Pancreas (tissue), 10 donors: ENCODE results near the gene ROS1. TPM values are rescaled to one million over a fixed set of nuclear protein-coding genes. Genes with fewer than 3 reads are reported as not detected.
"Not testable (repeated sequence)": the region's sequence is repeated elsewhere in the genome, so short reads cannot be mapped to it uniquely, and the experiment has no call there.

Experiments
- ATAC-seq, 4 donors: fragments of 200-7000 bp; cut with Tn5 transposase; one replicate each; pipeline versions ENCODE4 v1.8.0 to v1.9.1; 2020; ENCODE audit warnings: mild to moderate bottlenecking in 4 of 4, moderate library complexity in 4 of 4
- DNase-seq, 6 donors: peaks; one replicate each; pipeline ENCODE4 v3.0.0-alpha.2; 2020
- FAIRE-seq: peaks from 2 replicates; lab custom pipeline; 2012; peaks lifted over from hg19 to GRCh38; lab: Jason Lieb, UNC
- H3K27ac ChIP-seq, 4 donors: fragments of 200-600 bp; sonication (generic); 1 replicate in 3 of 4; 2 replicates in 1 of 4; pipeline versions ENCODE4 v1.5.0 to v1.8.0; 2020
- H3K27me3 ChIP-seq, 4 donors: fragments of 200-600 bp; one replicate each; pipeline ENCODE4 v1.8.0; 2021
- H3K36me3 ChIP-seq, 3 donors: fragments of 200-600 bp; sonication (generic) in 1 of 3; one replicate each; pipeline versions ENCODE4 v1.5.0 to v1.8.0; 2020 to 2021
- H3K4me1 ChIP-seq, 3 donors: fragments of 200-600 bp; one replicate each; pipeline ENCODE4 v1.8.0; 2021
- H3K4me3 ChIP-seq, 4 donors: fragments of 200-600 bp; sonication (generic) in 2 of 4; one replicate each; pipeline versions ENCODE4 v1.5.0 to v1.8.0; 2020 to 2021
- H3K9me3 ChIP-seq, 4 donors: fragments of 200-600 bp; one replicate each; pipeline ENCODE4 v1.8.0; 2021
- WGBS, 2 donors: extraction: QIAGEN DNeasy Blood & Tissue Kit; methylation state at CpG; one replicate each; pipeline ENCODE4 v1.1.7; 2013; 5-methylcytosine and 5-hydroxymethylcytosine counted together
- intact Hi-C, 3 donors: fragments of 100-400 bp; cut with DNase I; formaldehyde crosslinking; loops; one replicate each; pipeline versions ENCODE4 v1.11.1 to v1.14.2; 2022
- polyA plus RNA-seq, 2 donors: library from polyadenylated mRNA; stranded (reverse); fragments of 200-250 nt; gene quantifications; one replicate each; pipeline ENCODE4 v1.2.3, GENCODE V29; 2013
- total RNA-seq, 6 donors: library from RNA; stranded (reverse); fragmentation: NEBNext Ultra II Directional in 4 of 6; extraction: Animal tissue kit (Norgen Biotek cat#: 25700) in 4 of 6; gene quantifications; one replicate each; pipeline versions ENCODE4 v1.2.1 to v1.2.4, GENCODE V29; 2021 to 2023
- TF ChIP-seq, protein P1 (sequence below), 4 donors: fragments of 200-600 bp; sonication (generic) in 3 of 4; IDR thresholded peaks; one replicate each; pipeline versions ENCODE4 v1.5.0 to v1.8.0; 2021; ENCODE audit warnings: antibody characterized with exemption in 4 of 4
- donor health status: healthy with polysubstance abuse.
- donor health status: DM: no; HTN: no; CAD: no; lungs with moderate emphysema.
- donor health status: DM: no; HTN: no; CAD: no.
- donor health status: control.
- donor health status: control.
- donor health status: Bipolar disorder and iron deficiency.
- donor health status: DM: yes; HTN: yes; CAD: no.
- donor health status: DM: no; HTN: no; CAD: no.
- donor health status: DM: no; HTN: no; CAD: no.
- donor health status: DM: yes; HTN: yes; CAD: no.

Gene ROS1
- total and polyA plus RNA-seq, 8 donors: 0.02 to 0.09 (median 0.04) TPM; not detected in 2

GRCh38 chr6:117264692-117265409 lies 160.9 kb downstream of the ROS1 start:
- TF ChIP-seq, protein P1, sequence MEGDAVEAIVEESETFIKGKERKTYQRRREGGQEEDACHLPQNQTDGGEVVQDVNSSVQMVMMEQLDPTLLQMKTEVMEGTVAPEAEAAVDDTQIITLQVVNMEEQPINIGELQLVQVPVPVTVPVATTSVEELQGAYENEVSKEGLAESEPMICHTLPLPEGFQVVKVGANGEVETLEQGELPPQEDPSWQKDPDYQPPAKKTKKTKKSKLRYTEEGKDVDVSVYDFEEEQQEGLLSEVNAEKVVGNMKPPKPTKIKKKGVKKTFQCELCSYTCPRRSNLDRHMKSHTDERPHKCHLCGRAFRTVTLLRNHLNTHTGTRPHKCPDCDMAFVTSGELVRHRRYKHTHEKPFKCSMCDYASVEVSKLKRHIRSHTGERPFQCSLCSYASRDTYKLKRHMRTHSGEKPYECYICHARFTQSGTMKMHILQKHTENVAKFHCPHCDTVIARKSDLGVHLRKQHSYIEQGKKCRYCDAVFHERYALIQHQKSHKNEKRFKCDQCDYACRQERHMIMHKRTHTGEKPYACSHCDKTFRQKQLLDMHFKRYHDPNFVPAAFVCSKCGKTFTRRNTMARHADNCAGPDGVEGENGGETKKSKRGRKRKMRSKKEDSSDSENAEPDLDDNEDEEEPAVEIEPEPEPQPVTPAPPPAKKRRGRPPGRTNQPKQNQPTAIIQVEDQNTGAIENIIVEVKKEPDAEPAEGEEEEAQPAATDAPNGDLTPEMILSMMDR (IDR thresholded peaks at IDR 0.05): no peak
- Histone ChIP-seq H3K27ac (no peak overlapping the region), H3K4me3 (peak overlapping the region in 3 of 4 donors; percentile 3 to 48 (median 33)), H3K27me3 (peaks cover 0 to 59% (median 20%) of the 10 kb centered on the region in 4 donors), H3K4me1 (peaks cover 0 to 6% (median 6%) of the 10 kb centered on the region in 3 donors), H3K36me3 (no peaks in the 10 kb centered on the region), H3K9me3 (no peaks in the 10 kb centered on the region)
- peak in 1 of 6 donors; percentile 67 for DNase-seq
- ATAC-seq: peak; percentile 22 to 52 (median 46)
- intact Hi-C loops: no loop called here
- 1 to 2% methylated on average over 37 to 39 of the region's 39 CpGs for WGBS, 2 donors
- no peak for FAIRE-seq

- WGBS, 2 donors: 1 to 4% methylated on average over 8 of the region's 8 CpGs
- no peak for DNase-seq
- Histone ChIP-seq H3K27me3 (peaks cover 0 to 53% (median 18%) of the 10 kb centered on the region in 4 donors), H3K36me3 (no peaks in the 10 kb centered on the region), H3K27ac (no peak overlapping the region), H3K4me3 (peak overlapping the region in 2 of 4 donors; percentile 33 to 48), H3K4me1 (peaks cover 0 to 6% (median 6%) of the 10 kb centered on the region in 3 donors), H3K9me3 (no peaks in the 10 kb centered on the region)
- intact Hi-C loops: no loop called here
- ATAC-seq: peak in 3 of 4 donors; percentile 17 to 39 (median 30)
- TF ChIP-seq, protein P1 (IDR thresholded peaks at IDR 0.05): no peak
- FAIRE-seq: no peak
These were observed 161.4 kb downstream of the ROS1 start for GRCh38 chr6:117264369-117264691.

DNA sequence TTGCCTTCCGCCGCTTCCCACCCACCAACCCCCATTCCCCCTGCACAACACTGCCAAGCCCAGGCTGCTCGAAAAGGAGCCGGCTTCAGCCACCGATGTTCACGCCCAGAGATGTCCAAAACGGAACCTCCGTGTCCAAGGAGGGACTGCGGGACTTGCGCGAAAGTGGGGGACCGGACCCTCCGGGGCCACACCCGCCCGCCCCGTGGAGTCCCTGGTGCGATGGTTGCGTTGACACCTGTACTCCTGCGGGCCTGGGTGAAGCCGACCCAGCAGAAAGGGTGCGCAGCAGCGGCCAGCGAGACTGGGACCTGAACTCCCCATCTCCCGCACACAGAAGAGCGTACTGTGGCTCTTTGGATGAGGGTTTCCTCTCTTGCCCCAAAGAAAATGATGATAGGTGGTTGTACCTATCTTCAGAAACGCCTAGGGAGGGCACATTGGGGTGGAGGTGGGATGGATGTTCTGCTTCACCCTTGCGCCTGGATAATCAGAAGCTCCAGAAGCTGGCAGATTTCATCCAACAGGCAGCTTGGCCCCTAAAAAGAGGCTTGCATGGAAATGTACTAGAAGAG lies 162.3 kb downstream of the ROS1 start:
- FAIRE-seq (no peak), ATAC-seq (no peak), DNase-seq (peak in 1 of 6 donors; percentile 37)
- Histone ChIP-seq H3K4me3 (no peak overlapping the region), H3K9me3 (no peaks in the 10 kb centered on the region), H3K27me3 (peaks cover 0 to 44% (median 12%) of the 10 kb centered on the region in 4 donors), H3K27ac (no peak overlapping the region), H3K36me3 (no peaks in the 10 kb centered on the region), H3K4me1 (peaks cover 0 to 6% (median 6%) of the 10 kb centered on the region in 3 donors)
- intact Hi-C loops: no loop called here
- 9 to 13% methylated on average over 27 of the region's 27 CpGs for WGBS, 2 donors
- TF ChIP-seq, protein P1 (IDR thresholded peaks at IDR 0.05): no peak

DNA sequence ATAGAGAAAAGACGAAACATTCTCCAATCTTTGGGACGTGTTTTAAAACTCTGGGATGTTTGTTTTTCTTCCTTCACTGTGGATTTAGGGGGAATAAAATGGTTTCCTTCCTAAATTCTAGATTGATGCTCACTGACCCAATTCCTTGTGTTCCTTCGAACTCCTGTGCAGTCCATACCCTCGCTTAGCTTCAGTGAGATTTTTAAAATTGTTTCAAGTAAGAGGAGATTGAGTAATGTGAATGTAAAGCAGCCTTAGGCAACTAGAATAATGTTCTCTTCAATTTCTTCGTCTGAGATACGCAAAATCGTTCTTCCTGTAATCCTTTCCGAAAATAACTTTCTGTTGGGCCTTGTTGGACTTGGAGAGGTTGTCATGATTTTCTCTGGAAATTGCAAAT lies 162.9 kb downstream of the ROS1 start:
- H3K4me3 ChIP-seq: no peak overlapping the region
- no peaks in the 10 kb centered on the region for H3K36me3 ChIP-seq
- FAIRE-seq: no peak
- H3K4me1 ChIP-seq: peaks cover 0 to 6% (median 6%) of the 10 kb centered on the region in 3 donors
- H3K27ac ChIP-seq: no peak overlapping the region
- no peak for ATAC-seq
- no peaks in the 10 kb centered on the region for H3K9me3 ChIP-seq
- peaks cover 0 to 38% (median 9%) of the 10 kb centered on the region in 4 donors for H3K27me3 ChIP-seq
- TF ChIP-seq, protein P1 (IDR thresholded peaks at IDR 0.05): no peak
- intact Hi-C loops: no loop called here
- 33 to 38% methylated on average over 8 of the region's 8 CpGs for WGBS, 2 donors
- DNase-seq: no peak

DNA sequence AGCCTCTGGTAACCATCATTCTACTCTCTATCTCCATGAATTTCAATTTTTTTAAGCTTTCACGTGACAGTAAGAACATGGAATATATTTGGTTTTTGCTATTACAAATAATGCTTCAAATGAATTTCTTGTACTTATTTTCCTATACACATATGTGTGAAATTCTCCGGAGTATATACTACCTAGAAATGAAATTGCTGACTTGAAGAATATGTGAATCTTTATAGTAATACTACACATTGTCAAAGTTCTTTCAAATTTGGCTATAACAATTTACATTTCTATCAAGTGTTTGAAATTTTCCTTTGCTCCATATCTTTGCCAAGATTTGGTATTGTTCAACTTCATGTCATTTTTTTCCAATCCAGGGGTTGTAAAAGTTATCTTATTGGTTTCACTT lies 172.0 kb downstream of the ROS1 start:
- no peak overlapping the region for H3K4me3 ChIP-seq
- ATAC-seq: no peak
- FAIRE-seq: no peak
- H3K9me3 ChIP-seq: no peaks in the 10 kb centered on the region
- H3K36me3 ChIP-seq: no peaks in the 10 kb centered on the region
- WGBS, 2 donors: 63 to 76% methylated on average over 2 of the region's 2 CpGs
- intact Hi-C loops: no loop called here
- TF ChIP-seq, protein P1 (IDR thresholded peaks at IDR 0.05): no peak
- H3K4me1 ChIP-seq: no peaks in the 10 kb centered on the region
- H3K27ac ChIP-seq: no peak overlapping the region
- no peak for DNase-seq
- H3K27me3 ChIP-seq: no peaks in the 10 kb centered on the region

DNA sequence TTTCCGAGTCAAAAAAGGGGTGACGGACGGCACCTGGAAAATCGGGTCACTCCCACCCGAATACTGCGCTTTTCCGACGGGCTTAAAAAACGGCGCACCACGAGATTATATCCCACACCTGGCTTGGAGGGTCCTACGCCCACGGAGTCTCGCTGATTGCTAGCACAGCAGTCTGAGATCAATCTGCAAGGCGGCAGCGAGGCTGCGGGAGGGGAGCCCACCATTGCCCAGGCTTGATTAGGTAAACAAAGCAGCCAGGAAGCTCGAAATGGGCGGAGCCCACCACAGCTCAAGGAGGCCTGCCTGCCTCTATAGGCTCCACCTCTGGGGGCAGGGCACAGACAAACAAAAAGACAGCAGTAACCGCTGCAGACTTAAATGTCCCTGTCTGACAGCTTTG lies 180.8 kb downstream of the ROS1 start:
- H3K9me3 ChIP-seq, H3K4me3 ChIP-seq, H3K27ac ChIP-seq, intact Hi-C loops, FAIRE-seq, H3K36me3 ChIP-seq, H3K4me1 ChIP-seq, H3K27me3 ChIP-seq, DNase-seq, ATAC-seq: not testable (repeated sequence)
- 67 to 73% methylated on average over 13 to 19 of the region's 20 CpGs for WGBS, 2 donors

DNA sequence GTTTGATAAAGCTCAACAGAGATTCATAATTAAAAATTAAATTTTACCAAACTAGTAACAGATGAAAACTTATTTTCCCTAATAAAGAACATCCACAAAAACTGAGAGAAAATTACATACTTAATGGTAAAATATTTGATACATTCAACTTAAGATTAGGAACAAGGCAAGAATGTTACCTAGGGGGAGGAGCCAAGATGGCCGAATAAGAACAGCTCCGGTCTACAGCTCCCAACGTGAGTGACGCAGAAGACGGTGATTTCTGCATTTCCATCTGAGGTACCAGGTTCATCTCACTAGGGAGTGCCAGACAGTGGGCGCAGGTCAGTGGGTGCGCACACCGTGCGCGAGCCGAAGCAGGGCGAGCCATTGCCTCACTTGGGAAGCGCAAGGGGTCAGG lies 181.2 kb downstream of the ROS1 start:
- WGBS, 2 donors: 60 to 75% methylated on average over 6 to 13 of the region's 13 CpGs
- intact Hi-C loops, FAIRE-seq: not testable (repeated sequence)

More for the DNA sequence above, 181.2 kb downstream of the ROS1 start:
- not testable (repeated sequence) for H3K27me3 ChIP-seq, H3K9me3 ChIP-seq, H3K4me3 ChIP-seq, H3K27ac ChIP-seq, ATAC-seq, DNase-seq, H3K4me1 ChIP-seq, H3K36me3 ChIP-seq
